ENCODE data around the gene LMX1A. TPM values are rescaled to one million over a fixed set of nuclear protein-coding genes. Genes with fewer than 3 reads are reported as not detected.

LMX1A gene
- total RNA-seq, 1 donor from 2014 or later = 0.22 TPM

Other genes starting within 250 kb of the LMX1A start
- gene RXRG, start 88.4 kb upstream of the LMX1A start, total RNA-seq = 11.9 TPM
- not detected for gene LRRC52, start 187.3 kb upstream of the LMX1A start, total RNA-seq